ENCODE data around the gene PWWP3B. TPM values are rescaled to one million over a fixed set of nuclear protein-coding genes. Genes with fewer than 3 reads are reported as not detected.

PWWP3B gene
- total RNA-seq: not detected in 2 replicates

GRCh38 chrX:106168107-106168506, at the start of gene PWWP3B:
PWWP3B (plus strand) TSS chrX:106168305; CDS start chrX:106205433, 37,128 bp downstream.

Other genes starting within 250 kb of the PWWP3B start
- not detected in 2 replicates for gene SERPINA7, start 129.6 kb upstream of the PWWP3B start, total RNA-seq